Measurements from ENCODE around the gene CCR1.
"Not testable (repeated sequence)": the region's sequence is repeated elsewhere in the genome, so short reads cannot be mapped to it uniquely, and the experiment has no call there.

The CCR1 gene

GRCh38 chr3:46163556-46164041, 44.5 kb downstream of the CCR1 start:
- no peak for DNase-seq

GRCh38 chr3:46162975-46163555, 45.0 kb downstream of the CCR1 start:
- no peak for DNase-seq

GRCh38 chr3:46157685-46158084, 50.4 kb downstream of the CCR1 start:
- DNase-seq, result not testable (repeated sequence)

GRCh38 chr3:46154311-46154710, 53.8 kb downstream of the CCR1 start:
- no peak for DNase-seq
